Keratinocyte (primary cell): ENCODE results near the gene MMP28. TPM values are rescaled to one million over a fixed set of nuclear protein-coding genes. Genes with fewer than 3 reads are reported as not detected.

ENCODE experiments used
- DNase-seq: peaks from one replicate; pipeline ENCODE4 v3.0.0-alpha.2; 2011; ENCODE audit warnings: low read depth, missing footprints, low spot score
- FAIRE-seq: peaks from 2 replicates; lab custom pipeline; 2011; peaks lifted over from hg19 to GRCh38; lab: Jason Lieb, UNC
- H2AFZ ChIP-seq: 2 replicates; pipeline ENCODE4 v1.6.0; 2012; ENCODE audit warnings: low read length, control low read depth, inconsistent platforms; ENCODE audit not compliant: control insufficient read depth
- H3K27ac ChIP-seq: 2 replicates; pipeline ENCODE4 v1.5.1; 2011; ENCODE audit warnings: low read length; ENCODE audit not compliant: control insufficient read depth, insufficient read depth
- H3K27me3 ChIP-seq: 3 replicates; pipeline ENCODE4 v1.6.0; 2011; ENCODE audit warnings: low read length; ENCODE audit not compliant: control insufficient read depth, insufficient read depth; ENCODE audit errors: extremely low read depth
- H3K36me3 ChIP-seq, 2 experiments: 2 replicates in 1 of 2; 3 replicates in 1 of 2; pipeline ENCODE4 v1.5.1; 2011; ENCODE audit warnings: low read length in 2 of 2, mild to moderate bottlenecking in 1 of 2; ENCODE audit not compliant: control insufficient read depth in 2 of 2, insufficient read depth in 2 of 2; ENCODE audit errors: extremely low read depth in 1 of 2
- H3K4me1 ChIP-seq: 3 replicates; pipeline ENCODE4 v1.5.1; 2011; ENCODE audit warnings: low read length; ENCODE audit not compliant: control insufficient read depth, insufficient read depth; ENCODE audit errors: extremely low read depth
- H3K4me2 ChIP-seq: 3 replicates; pipeline ENCODE4 v1.6.0; 2011; ENCODE audit warnings: low read depth, low read length; ENCODE audit not compliant: control insufficient read depth, insufficient read depth; ENCODE audit errors: extremely low read depth
- H3K4me3 ChIP-seq, 3 experiments: fragments of 200-600 bp in 1 of 3; sonication (generic) in 1 of 3; 2 replicates in 2 of 3; 3 replicates in 1 of 3; pipeline ENCODE4 v1.5.1; 2011 to 2016; ENCODE audit warnings: low read length in 3 of 3, mild to moderate bottlenecking in 3 of 3, control low read depth in 2 of 3, inconsistent platforms in 1 of 3, low read depth in 1 of 3, mixed read lengths in 1 of 3, mixed run types in 1 of 3, moderate library complexity in 1 of 3; ENCODE audit not compliant: control insufficient read depth in 2 of 3, insufficient read depth in 2 of 3; ENCODE audit errors: extremely low read depth in 1 of 3
- H3K79me2 ChIP-seq: 2 replicates; pipeline ENCODE4 v1.6.0; 2012; ENCODE audit warnings: low read length; ENCODE audit not compliant: control insufficient read depth, insufficient read depth
- H3K9ac ChIP-seq: 3 replicates; pipeline ENCODE4 v1.6.0; 2011; ENCODE audit warnings: low read length; ENCODE audit not compliant: control insufficient read depth, insufficient read depth; ENCODE audit errors: extremely low read depth
- H3K9me1 ChIP-seq: 3 replicates; pipeline ENCODE4 v1.6.0; 2011; ENCODE audit warnings: low read length; ENCODE audit not compliant: control insufficient read depth, insufficient read depth; ENCODE audit errors: extremely low read depth
- H3K9me3 ChIP-seq: 2 replicates; pipeline ENCODE4 v1.5.1; 2012; ENCODE audit warnings: low read depth, low read length; ENCODE audit not compliant: control insufficient read depth
- H4K20me1 ChIP-seq: 3 replicates; pipeline ENCODE4 v1.6.0; 2011; ENCODE audit warnings: low read length; ENCODE audit not compliant: control insufficient read depth, insufficient read depth; ENCODE audit errors: extremely low read depth
- EZH2 ChIP-seq: IDR thresholded peaks from one replicate; pipeline ENCODE4 v1.6.1; 2012; ENCODE audit warnings: inconsistent platforms, mild to moderate bottlenecking, low read length, moderate library complexity
- dilution Hi-C: fragments of 300-500 bp; cut with MboI; formaldehyde crosslinking; loops from one replicate; pipeline ENCODE4 v1.7.0; 2020; ENCODE audit warnings: low sequenced_read_pairs; ENCODE audit not compliant: extremely low pct_ligation_motif_present
- polyA plus RNA-seq, 5 experiments: library from polyadenylated mRNA; depleted of rRNA in 3 of 5; stranded (reverse) in 3 of 5; stranded (forward) in 1 of 5; unstranded in 1 of 5; fragments of >200 nt; gene quantifications; 1 replicate in 1 of 5; 2 replicates in 3 of 5; 3 replicates in 1 of 5; pipeline versions ENCODE4 v1.2.1 to v1.2.3, GENCODE V29; 2011 to 2012; ENCODE audit warnings: missing spikeins in 2 of 5, low read depth in 1 of 5, low replicate concordance in 1 of 5
- TF ChIP-seq, protein P1 (sequence below), 3 experiments: IDR thresholded peaks in 1 of 3; conservative IDR thresholded peaks in 1 of 3; optimal IDR thresholded peaks in 1 of 3; 2 replicates in 2 of 3; 3 replicates in 1 of 3; pipeline versions ENCODE3 to v1.5.1; 2011; ENCODE audit warnings: low read length in 3 of 3, mild to moderate bottlenecking in 3 of 3, moderate library complexity in 2 of 3, control low read depth in 1 of 3, inconsistent platforms in 1 of 3; ENCODE audit not compliant: insufficient read depth in 2 of 3; ENCODE audit errors: extremely low read depth in 1 of 3

Gene MMP28
- polyA plus RNA-seq, 1 donor (not counting 4 experiments of a cell fraction or from before 2014, with no cell fraction given), result 21.3 TPM

DNA sequence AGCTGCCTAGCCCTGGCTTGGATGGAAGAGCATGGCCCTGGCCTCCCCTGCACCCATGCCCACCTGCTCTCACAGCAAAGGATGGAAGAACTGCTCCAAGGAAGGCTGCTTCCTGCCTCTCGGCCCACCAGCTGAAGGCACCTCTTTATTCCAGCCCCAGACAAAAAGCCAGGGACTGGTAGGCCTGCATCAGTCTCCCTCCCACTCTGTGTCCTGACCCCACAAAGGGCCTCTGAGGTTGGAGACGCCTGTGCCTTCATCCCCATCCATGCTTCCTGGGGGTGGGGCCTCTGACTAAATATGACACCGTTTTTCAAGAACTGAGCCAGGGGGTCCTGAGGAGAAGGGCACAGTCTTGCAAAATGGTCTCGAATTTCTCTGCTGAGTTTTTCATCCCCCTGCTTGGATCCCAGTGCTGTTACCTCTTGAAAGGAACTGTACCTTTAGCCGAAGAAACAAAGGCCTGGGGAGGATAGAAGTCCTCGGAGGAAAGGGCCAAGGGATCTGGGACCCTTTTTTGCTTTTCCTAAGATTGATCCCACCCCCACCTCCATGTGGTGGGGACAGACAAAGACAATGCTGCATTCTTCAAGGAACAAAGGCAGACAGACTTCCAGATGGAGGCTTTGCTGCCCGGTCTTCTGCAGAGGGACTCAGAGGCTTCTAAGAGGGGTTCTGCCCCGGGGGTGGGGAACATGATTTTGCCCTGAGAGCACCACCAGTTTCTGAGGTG, 29.5 kb downstream of the MMP28 start:
- no peak for FAIRE-seq
- H3K36me3 ChIP-seq, result no peaks in the 10 kb centered on the region

DNA sequence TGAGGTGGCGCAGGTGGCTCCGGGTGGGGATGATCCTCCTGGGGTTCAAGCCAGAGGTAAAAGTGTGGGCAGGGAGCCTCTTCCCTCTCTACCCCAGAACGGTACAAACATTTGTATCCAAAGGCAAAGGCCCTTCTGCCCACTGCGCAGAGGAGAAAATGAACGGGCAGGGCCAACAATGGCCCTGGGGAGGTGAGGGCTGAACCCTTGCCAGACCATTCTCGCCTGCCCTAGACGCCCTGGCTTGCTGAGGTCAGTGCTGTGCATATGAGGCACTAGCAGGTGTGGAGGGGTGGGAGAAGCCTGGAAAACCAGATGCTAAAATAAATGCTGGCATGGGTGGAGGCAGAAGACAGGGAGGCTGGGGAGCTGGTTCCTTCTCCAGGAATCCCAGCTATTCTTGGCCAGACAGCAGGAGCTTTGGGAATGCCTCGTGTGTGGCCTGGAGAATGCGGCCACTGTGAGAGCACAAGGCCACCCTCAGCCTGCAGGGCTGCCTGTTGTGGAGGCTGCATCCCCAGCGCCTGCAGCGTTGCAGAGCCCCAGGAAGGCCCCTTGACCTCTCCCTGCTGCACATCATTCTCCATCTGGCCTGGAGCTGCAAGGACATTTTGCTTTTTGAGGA, 30.2 kb downstream of the MMP28 start:
- TF ChIP-seq, protein P1, sequence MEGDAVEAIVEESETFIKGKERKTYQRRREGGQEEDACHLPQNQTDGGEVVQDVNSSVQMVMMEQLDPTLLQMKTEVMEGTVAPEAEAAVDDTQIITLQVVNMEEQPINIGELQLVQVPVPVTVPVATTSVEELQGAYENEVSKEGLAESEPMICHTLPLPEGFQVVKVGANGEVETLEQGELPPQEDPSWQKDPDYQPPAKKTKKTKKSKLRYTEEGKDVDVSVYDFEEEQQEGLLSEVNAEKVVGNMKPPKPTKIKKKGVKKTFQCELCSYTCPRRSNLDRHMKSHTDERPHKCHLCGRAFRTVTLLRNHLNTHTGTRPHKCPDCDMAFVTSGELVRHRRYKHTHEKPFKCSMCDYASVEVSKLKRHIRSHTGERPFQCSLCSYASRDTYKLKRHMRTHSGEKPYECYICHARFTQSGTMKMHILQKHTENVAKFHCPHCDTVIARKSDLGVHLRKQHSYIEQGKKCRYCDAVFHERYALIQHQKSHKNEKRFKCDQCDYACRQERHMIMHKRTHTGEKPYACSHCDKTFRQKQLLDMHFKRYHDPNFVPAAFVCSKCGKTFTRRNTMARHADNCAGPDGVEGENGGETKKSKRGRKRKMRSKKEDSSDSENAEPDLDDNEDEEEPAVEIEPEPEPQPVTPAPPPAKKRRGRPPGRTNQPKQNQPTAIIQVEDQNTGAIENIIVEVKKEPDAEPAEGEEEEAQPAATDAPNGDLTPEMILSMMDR (optimal IDR thresholded peaks at IDR 0.05 in 1 of 3, IDR thresholded peaks at IDR 0.05 in 1 of 3, conservative IDR thresholded peaks at IDR 0.05 in 1 of 3; ENCODE audit: extremely low read depth in 1 of 3, insufficient read depth in 2 of 3, low read length in 3 of 3), result no peak
- TF ChIP-seq EZH2, result no peak
- dilution Hi-C loops, result no loop called here
- H3K36me3 ChIP-seq, result no peaks in the 10 kb centered on the region
- H3K9ac ChIP-seq, result no peak overlapping the region
- H4K20me1 ChIP-seq, result no peaks in the 10 kb centered on the region
- no peak overlapping the region for H3K4me3 ChIP-seq
- DNase-seq, result no peak
- H3K27me3 ChIP-seq, result no peaks in the 10 kb centered on the region
- H3K27ac ChIP-seq, result no peak overlapping the region
- no peak overlapping the region for H3K4me2 ChIP-seq
- no peaks in the 10 kb centered on the region for H3K9me1 ChIP-seq
- FAIRE-seq, result no peak
- H3K4me1 ChIP-seq, result peaks cover 6% of the 10 kb centered on the region
- H3K79me2 ChIP-seq, result no peaks in the 10 kb centered on the region
- no peak overlapping the region for H2AFZ ChIP-seq
- H3K9me3 ChIP-seq, result no peaks in the 10 kb centered on the region

More for the DNA sequence above, 29.5 kb downstream of the MMP28 start:
- Histone ChIP-seq H3K79me2 (no peaks in the 10 kb centered on the region), H4K20me1 (no peaks in the 10 kb centered on the region), H3K9ac (no peak overlapping the region), H3K9me3 (no peaks in the 10 kb centered on the region), H3K4me1 (peaks cover 6% of the 10 kb centered on the region), H3K4me2 (no peak overlapping the region), H3K27me3 (no peaks in the 10 kb centered on the region), H3K9me1 (no peaks in the 10 kb centered on the region), H2AFZ (no peak overlapping the region), H3K27ac (no peak overlapping the region), H3K4me3 (no peak overlapping the region)
- no peak for DNase-seq
- TF ChIP-seq EZH2, result no peak
- TF ChIP-seq, protein P1 (optimal IDR thresholded peaks at IDR 0.05 in 1 of 3, IDR thresholded peaks at IDR 0.05 in 1 of 3, conservative IDR thresholded peaks at IDR 0.05 in 1 of 3; ENCODE audit: extremely low read depth in 1 of 3, insufficient read depth in 2 of 3, low read length in 3 of 3), result no peak
- dilution Hi-C loops, result no loop called here
